Measurements from ENCODE around the gene TAAR5.
"Not testable (repeated sequence)": the region's sequence is repeated elsewhere in the genome, so short reads cannot be mapped to it uniquely, and the experiment has no call there.

The TAAR5 gene

DNA sequence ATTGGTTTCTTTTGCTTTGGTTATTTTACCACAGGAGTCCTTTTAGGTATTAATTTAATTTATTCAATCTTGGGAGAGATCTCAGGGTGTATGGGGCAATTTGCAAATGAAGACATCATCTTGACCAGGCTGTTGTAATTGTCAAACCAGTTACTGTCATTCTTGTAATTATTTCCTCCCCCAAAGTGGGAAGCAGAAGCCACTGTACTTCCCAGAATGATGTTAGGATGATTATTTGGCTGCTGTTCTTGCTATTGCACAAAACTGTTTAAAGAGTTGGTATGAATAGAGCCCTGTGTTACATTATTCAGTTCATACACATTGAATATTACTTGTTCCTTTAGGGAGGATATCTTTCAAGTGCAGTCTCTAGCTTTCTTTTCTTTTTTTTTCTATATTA, 17.8 kb downstream of the TAAR5 start:
- DNase-seq (ENCODE audit: low spot score) = no peak

DNA sequence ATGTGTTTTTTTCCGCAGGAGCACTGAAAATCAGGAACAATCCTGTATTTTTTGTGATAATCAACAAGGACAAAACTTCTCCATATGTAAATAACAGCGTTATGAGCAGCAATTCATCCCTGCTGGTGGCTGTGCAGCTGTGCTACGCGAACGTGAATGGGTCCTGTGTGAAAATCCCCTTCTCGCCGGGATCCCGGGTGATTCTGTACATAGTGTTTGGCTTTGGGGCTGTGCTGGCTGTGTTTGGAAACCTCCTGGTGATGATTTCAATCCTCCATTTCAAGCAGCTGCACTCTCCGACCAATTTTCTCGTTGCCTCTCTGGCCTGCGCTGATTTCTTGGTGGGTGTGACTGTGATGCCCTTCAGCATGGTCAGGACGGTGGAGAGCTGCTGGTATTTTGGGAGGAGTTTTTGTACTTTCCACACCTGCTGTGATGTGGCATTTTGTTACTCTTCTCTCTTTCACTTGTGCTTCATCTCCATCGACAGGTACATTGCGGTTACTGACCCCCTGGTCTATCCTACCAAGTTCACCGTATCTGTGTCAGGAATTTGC, 19.2 kb downstream of the TAAR5 start, which contains the start of gene TAAR6:
TSS of gene TAAR6 (plus strand) at position 102 of the 557 bp plus-strand sequence. CDS start at position 102, 0 bp downstream.
- no peak for DNase-seq (ENCODE audit: low spot score)

DNA sequence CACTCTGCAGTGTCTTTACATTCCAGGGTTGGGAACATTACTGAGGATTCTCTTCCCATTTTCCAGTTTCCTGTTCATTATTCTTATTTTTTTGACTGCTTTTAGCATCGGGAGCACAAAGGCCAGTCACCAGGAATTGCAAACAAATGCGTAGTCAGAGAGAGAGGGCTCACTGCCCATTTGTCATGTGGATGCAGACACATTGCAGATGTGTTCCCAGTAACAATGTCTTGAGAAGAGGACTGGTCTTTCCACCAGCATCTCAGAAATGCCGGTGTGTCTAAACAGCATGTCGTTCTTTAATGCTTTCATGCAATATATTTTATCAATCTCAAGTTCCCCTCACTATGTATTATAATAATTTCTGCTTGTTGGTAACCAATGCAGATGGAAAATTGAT, 20.4 kb downstream of the TAAR5 start:
- no peak for DNase-seq (ENCODE audit: low spot score)

DNA sequence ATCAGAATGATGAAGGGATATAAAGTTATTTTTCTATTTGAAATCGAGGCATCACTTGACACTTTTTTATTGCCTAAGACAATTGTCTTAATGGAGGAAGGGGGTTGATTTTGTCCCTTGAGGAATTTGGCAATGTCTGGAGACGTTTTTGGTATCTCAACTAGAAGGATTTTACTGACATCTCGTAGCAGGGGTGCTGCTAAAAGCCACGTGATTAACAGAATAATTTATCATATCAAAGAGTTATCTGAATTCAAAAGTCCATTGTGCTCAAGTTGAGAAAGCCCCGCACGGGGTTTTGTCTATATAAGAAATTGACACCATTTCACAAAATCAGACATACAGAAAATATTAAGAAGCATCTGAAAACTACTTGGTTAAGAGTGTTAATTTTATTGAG, 20.9 kb downstream of the TAAR5 start:
- DNase-seq (ENCODE audit: low spot score) = no peak

DNA sequence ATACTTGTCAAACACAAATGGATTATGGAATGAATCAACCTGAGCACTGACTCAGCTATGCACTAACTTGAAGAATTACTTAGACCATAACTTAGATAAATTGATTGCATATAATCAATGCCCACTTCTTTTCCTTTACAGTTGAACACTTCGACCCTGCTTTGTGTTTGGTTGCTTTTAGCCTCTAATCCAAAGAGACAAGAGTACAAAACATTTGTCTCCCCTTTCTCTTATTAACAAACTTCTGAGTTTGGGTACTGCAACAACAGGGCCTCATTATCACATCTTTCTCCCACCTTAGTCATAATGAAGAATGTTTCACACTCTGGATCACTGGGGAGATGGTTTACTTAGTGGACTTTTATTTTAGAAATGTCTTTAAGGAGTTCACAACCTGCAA, 22.0 kb downstream of the TAAR5 start:
- DNase-seq (ENCODE audit: low spot score) = no peak

DNA sequence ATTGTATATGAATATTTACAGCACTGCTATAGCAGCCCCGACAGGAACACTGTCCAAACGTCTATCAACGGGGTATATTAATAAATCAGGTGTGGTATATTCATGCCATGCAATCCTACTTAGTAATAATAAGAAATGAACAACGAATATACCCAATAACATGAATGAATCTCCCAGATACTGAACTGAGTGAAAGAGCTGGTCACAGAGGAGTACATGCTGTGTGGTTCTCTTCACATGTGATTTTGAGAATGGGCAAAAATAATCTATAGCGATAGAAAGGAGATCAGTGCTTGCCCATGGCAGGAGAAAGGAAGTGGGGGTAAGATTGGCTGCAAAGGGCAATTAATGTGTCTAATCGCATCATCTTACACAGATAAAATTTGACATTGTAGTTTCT, 23.1 kb downstream of the TAAR5 start:
- no peak for DNase-seq (ENCODE audit: low spot score)

DNA sequence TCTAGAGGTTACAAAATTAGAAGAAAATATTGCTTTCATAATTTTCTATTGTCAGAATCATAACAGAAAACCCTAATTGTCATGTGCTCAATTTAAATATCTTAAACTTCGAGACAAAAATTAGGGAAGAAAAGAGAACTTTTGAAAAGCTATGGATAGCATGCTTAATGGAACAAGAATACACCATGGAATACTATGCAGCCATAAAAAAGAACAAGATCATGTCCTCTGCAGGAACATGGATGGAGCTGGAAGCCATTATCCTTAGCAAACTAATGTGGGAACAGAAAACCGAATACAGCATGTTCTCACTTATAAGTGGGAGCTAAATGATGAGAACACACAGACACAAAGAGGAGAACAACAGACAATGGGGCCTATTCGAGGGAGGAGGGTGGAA, 29.5 kb downstream of the TAAR5 start:
- not testable (repeated sequence) for DNase-seq (ENCODE audit: low spot score)

DNA sequence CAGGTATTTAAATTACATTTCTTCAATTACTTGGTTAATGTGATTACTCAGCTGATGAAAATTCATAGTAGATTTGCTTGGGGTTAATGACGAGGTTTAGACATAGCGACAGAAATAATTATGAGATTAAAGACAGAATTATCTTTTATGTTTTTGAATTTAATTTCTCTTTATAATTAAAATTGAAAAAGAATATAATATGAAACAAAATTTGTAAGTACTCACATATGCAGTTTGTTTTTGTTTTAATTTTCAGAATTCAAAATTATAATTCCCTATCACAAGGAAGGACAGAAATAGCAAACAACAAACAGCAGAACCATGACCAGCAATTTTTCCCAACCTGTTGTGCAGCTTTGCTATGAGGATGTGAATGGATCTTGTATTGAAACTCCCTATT, 37.2 kb downstream of the TAAR5 start, which contains the start of gene TAAR8:
TSS of gene TAAR8 (plus strand) at position 301 of the 400 bp plus-strand sequence. CDS start at position 322, 21 bp downstream.
- no peak for DNase-seq (ENCODE audit: low spot score)

DNA sequence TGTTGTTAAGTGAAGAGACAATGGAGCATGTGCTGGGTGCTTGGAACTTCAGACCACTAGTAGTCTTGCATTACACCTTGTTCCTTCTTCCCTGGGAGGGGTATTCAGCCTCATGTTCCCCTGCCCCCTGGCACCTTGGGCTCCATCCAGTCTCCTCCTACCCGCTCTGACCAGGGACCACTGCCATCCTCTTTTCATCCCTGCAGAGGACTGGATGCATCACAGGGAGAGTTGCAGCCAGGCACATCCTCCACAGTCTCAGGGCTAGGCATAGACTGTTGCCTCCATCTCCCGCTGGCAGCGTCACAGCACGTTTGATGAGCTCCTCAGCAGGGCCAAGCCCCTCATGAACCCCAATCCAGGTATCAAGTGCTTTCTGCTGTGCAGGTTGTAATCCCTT, 38.3 kb downstream of the TAAR5 start:
- no peak for DNase-seq (ENCODE audit: low spot score)

DNA sequence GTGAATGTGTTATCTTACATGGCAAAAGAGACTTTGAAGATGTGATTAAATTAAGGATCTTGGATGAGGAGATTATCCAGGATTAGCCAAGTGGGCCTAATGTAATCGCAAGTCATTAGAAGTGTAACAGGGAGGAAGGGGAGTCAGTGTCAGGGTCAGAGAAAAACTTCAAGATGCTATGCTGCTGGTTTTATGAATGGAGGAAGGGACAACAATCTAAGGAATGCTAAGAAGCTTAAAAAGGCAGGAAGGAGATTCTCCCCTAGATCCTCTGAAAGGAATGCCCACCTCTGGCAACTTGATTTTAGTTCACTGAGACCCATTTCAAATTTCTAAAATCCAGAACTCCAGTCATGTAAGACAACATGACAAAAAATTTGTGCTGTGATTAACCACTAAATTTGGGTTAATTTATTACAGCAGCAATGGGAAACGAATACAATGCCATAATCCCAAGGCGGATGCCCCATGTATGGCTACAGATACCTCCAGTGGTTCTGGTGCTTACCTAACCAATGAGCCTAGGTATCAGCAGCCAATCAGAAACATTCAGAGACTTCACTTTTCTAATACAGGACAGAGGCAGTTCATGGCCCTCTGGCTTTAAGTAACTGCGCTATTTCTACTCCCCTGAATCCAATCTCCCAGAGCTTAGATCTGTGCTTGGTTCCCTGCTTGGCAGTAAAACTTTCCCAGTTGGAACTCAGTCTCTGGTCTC, 40.6 kb downstream of the TAAR5 start:
- DNase-seq (ENCODE audit: low spot score) = no peak

DNA sequence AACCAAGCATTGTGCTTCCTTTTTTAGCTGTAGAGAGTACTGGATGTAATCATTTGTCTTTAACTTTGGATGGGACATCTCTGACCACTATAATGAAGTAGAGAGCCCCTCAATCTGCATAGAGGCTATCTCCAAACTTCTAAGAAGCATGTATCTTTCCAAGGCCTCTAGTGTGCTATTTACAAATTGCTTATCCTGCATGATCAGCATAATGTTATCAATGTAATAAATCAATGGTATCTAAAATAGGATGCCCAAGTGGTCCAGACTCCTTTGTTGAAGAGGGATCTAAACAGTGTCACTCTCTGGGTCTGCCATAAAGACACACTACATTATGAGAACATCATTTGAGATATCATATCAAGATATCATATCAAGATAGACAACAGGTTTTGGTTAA, 44.7 kb downstream of the TAAR5 start:
- no peak for DNase-seq (ENCODE audit: low spot score)

Small RNA genes lying within 50 kb of the gene (small RNA-seq; reads per million reads assigned to genes)
- gene TAAR7P = 0 reads per million in 2 experiments
